ENCODE measurements around the gene POP4. TPM values are rescaled to one million over a fixed set of nuclear protein-coding genes. Genes with fewer than 3 reads are reported as not detected.

Gene POP4
- total and polyA plus RNA-seq, 10 of the 15 experiments (the other 5 are each of a cell fraction or from before 2014, with no cell fraction given), result 52.1 to 231 (median 118) TPM

DNA sequence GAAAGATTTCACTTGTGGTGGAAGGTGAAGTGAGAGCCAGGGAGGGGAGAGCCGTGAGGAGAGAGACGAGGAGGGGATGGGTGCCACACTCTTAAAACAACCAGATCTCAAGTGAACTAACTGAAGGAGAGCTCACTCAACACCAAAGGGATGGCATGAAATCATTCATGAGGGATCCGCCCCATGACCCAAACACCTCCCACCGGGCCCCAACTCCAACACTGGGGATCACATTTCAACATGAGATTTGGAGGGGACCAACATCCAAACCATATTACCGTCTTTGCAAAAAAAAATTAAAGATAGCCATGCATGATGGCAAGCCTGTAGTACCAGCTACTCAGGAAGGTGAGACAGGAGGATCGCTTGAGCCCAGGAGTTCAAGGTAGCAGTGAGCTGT lies 34.9 kb upstream of the POP4 start:
- SMC1A ChIA-PET (ENCODE audit: uncharacterized antibody, unreplicated experiment), result no interaction called here
- no peaks in the 10 kb centered on the region for H4K20me1 ChIP-seq (ENCODE audit: control insufficient read depth, insufficient read depth)
- H3K9me3 ChIP-seq (replicated peaks; ENCODE audit: control insufficient read depth, insufficient read depth, low read length), result no peaks in the 10 kb centered on the region
- peaks cover 4% of the 10 kb centered on the region for H3K4me1 ChIP-seq (ENCODE audit: control insufficient read depth, insufficient read depth, low read length)
- RAD21 ChIA-PET (ENCODE audit: unreplicated experiment), result no interaction called here
- no peaks in the 10 kb centered on the region for H3K36me3 ChIP-seq (ENCODE audit: control insufficient read depth in 2 of 2, insufficient read depth in 2 of 2, low read length in 1 of 2)
- intact Hi-C loops (cut with micrococcal nuclease; ENCODE audit: unreplicated experiment) (no loop called here), in situ Hi-C loops (cut with MboI) (no loop called here)
- DNase-seq (ENCODE audit: low read depth, low spot score), result no peak
- no peaks in the 10 kb centered on the region for H3K27me3 ChIP-seq (replicated peaks in 1 of 2; ENCODE audit: control insufficient read depth in 2 of 2, insufficient read depth in 2 of 2, low read length in 1 of 2)
- H3K9ac ChIP-seq (ENCODE audit: control insufficient read depth, insufficient read depth, low read length), result no peak overlapping the region
- WGBS (ENCODE audit: insufficient coverage, insufficient replicate concordance, low lambda C conversion rate, missing lambda C conversion rate), result 26% methylated on average over 6 of the region's 6 CpGs
- H2AFZ ChIP-seq (ENCODE audit: control insufficient read depth, low read depth, low read length), result no peak overlapping the region
- POLR2A ChIA-PET, result no interaction called here
- no TSS peak for BruUV-seq (replicated peaks)
- no peak overlapping the region for H3K4me2 ChIP-seq (ENCODE audit: control insufficient read depth, insufficient read depth)
- CTCF ChIA-PET, result no interaction called here
- no peaks in the 10 kb centered on the region for H3K79me2 ChIP-seq (ENCODE audit: control insufficient read depth, insufficient read depth, low read length)
- no peak overlapping the region for H3K27ac ChIP-seq (ENCODE audit: control insufficient read depth, insufficient read depth)
- H3K4me3 ChIP-seq, result no peak overlapping the region
- no peak for ATAC-seq
- TF ChIP-seq NRF1 (conservative IDR thresholded peaks at IDR 0.05; ENCODE audit: low read depth, low read length), result no peak
- TF ChIP-seq PAX5 (IDR thresholded peaks at IDR 0.05; ENCODE audit: borderline replicate concordance, low read depth, low read length), result no peak
- TF ChIP-seq WRNIP1 (IDR thresholded peaks at IDR 0.05; ENCODE audit: borderline replicate concordance, low read depth, low read length), result no peak
- TF ChIP-seq GABPA (IDR thresholded peaks at IDR 0.05; ENCODE audit: low read depth), result no peak
- no peak for TF ChIP-seq MEF2A (IDR thresholded peaks at IDR 0.05; ENCODE audit: insufficient read depth, low read depth, low read length)
- no peak for TF ChIP-seq GATAD2B (conservative IDR thresholded peaks at IDR 0.05; ENCODE audit: low read depth)
- TF ChIP-seq CBX3 (IDR thresholded peaks at IDR 0.05; ENCODE audit: borderline replicate concordance, low read depth), result no peak
- TF ChIP-seq ZNF274 (IDR thresholded peaks at IDR 0.05; ENCODE audit: insufficient read depth, insufficient read length), result no peak
- TF ChIP-seq NFYB (IDR thresholded peaks at IDR 0.05; ENCODE audit: insufficient read depth, low read depth, low read length), result no peak
- TF ChIP-seq SPI1 (IDR thresholded peaks at IDR 0.05; ENCODE audit: borderline replicate concordance, insufficient read depth, low read depth, low read length), result no peak
- TF ChIP-seq IKZF1 (conservative IDR thresholded peaks at IDR 0.05), result no peak
- TF ChIP-seq SRF (IDR thresholded peaks at IDR 0.05; ENCODE audit: low read depth in 2 of 2, low read length in 2 of 2), result no peak
- TF ChIP-seq EED (IDR thresholded peaks at IDR 0.05; ENCODE audit: low read depth), result no peak
- no peak for TF ChIP-seq NBN (IDR thresholded peaks at IDR 0.05)
- no peak for TF ChIP-seq CHD4 (IDR thresholded peaks at IDR 0.05)
- no peak for FAIRE-seq
